ENCODE measurements around the gene SKOR2. TPM values are rescaled to one million over a fixed set of nuclear protein-coding genes. Genes with fewer than 3 reads are reported as not detected.

Gene SKOR2
- total and polyA plus RNA-seq, 9 donors, result 0.01 TPM; not detected in 8

GRCh38 chr18:47180765-47181164, 70.7 kb downstream of the SKOR2 start:
- intact Hi-C loops (cut with DNase I), result no loop called here
- H3K27me3 ChIP-seq, result no peaks in the 10 kb centered on the region
- H3K4me1 ChIP-seq (ENCODE audit: insufficient read depth), result peaks cover 2% of the 10 kb centered on the region
- H3K4me3 ChIP-seq, result no peak overlapping the region
- WGBS, 3 donors, result 77 to 82% (median 79%) methylated on average over 3 of the region's 3 CpGs
- no peak for TF ChIP-seq POLR2A (IDR thresholded peaks at IDR 0.05)
- no peak for TF ChIP-seq EP300 (IDR thresholded peaks at IDR 0.05)
- no peak for TF ChIP-seq CTCF (IDR thresholded peaks at IDR 0.05)
- no peak overlapping the region for H3K27ac ChIP-seq
- no peaks in the 10 kb centered on the region for H3K36me3 ChIP-seq
- no peak for DNase-seq
- H3K9me3 ChIP-seq, result no peaks in the 10 kb centered on the region

GRCh38 chr18:47179520-47179919, 71.9 kb downstream of the SKOR2 start:
- Histone ChIP-seq H3K27me3 (no peaks in the 10 kb centered on the region), H3K4me1 (ENCODE audit: insufficient read depth) (peaks cover 5% of the 10 kb centered on the region), H3K27ac (no peak overlapping the region), H3K36me3 (no peaks in the 10 kb centered on the region), H3K4me3 (no peak overlapping the region), H3K9me3 (no peaks in the 10 kb centered on the region)
- 13 to 20% (median 13%) methylated on average over 4 of the region's 4 CpGs for WGBS, 3 donors
- DNase-seq, result no peak
- intact Hi-C loops (cut with DNase I), result no loop called here
- no peak for TF ChIP-seq POLR2A (IDR thresholded peaks at IDR 0.05)
- no peak for TF ChIP-seq CTCF (IDR thresholded peaks at IDR 0.05)
- TF ChIP-seq EP300 (IDR thresholded peaks at IDR 0.05), result no peak

- H3K9me3 ChIP-seq, result no peaks in the 10 kb centered on the region
- 0 to 1% (median 1%) methylated on average over 33 to 48 of the region's 48 CpGs for WGBS, 3 donors
- H3K4me1 ChIP-seq (ENCODE audit: insufficient read depth), result peaks cover 10% of the 10 kb centered on the region
- intact Hi-C loops (cut with DNase I), result no loop called here
- peak within 1 kb of the TSS; percentile 2 to 68 for H3K27ac ChIP-seq
- DNase-seq, result peak; percentile 87 to 95 (median 93)
- no peak for TF ChIP-seq EP300 (IDR thresholded peaks at IDR 0.05)
- TF ChIP-seq CTCF (IDR thresholded peaks at IDR 0.05), result peak in 2 of 3 donors; percentile 9 to 31
- peak; percentile 53 for TF ChIP-seq POLR2A (IDR thresholded peaks at IDR 0.05)
- peak within 1 kb of the TSS; percentile 99 for H3K4me3 ChIP-seq
- no peaks in the 10 kb centered on the region for H3K36me3 ChIP-seq
- H3K27me3 ChIP-seq, result no peaks in the 10 kb centered on the region
Observed at GRCh38 chr18:47175898-47176575, 75.4 kb downstream of the SKOR2 start, which contains the start of gene IER3IP1. Gene IER3IP1, minus strand, starts transcription at chr18:47176364. Its CDS starts 87 bp downstream, at chr18:47176277.

GRCh38 chr18:47175283-47175897, 76.1 kb downstream of the SKOR2 start:
- Histone ChIP-seq H3K9me3 (no peaks in the 10 kb centered on the region), H3K27ac (peak overlapping the region; percentile 2 to 68), H3K36me3 (no peaks in the 10 kb centered on the region), H3K27me3 (no peaks in the 10 kb centered on the region), H3K4me3 (peak overlapping the region; percentile 99), H3K4me1 (ENCODE audit: insufficient read depth) (peaks cover 10% of the 10 kb centered on the region)
- TF ChIP-seq CTCF (IDR thresholded peaks at IDR 0.05) (no peak), EP300 (IDR thresholded peaks at IDR 0.05) (no peak), POLR2A (IDR thresholded peaks at IDR 0.05) (no peak)
- DNase-seq, result peak in 2 of 5 donors; percentile 34 to 47
- intact Hi-C loops (cut with DNase I), result no loop called here
- WGBS, 3 donors, result 1 to 2% (median 1%) methylated on average over 24 of the region's 24 CpGs

Measured in ovary (tissue), 9 donors.